ENCODE measurements around the gene ZNF446. TPM values are rescaled to one million over a fixed set of nuclear protein-coding genes. Genes with fewer than 3 reads are reported as not detected.

ZNF446 gene
- total and polyA plus RNA-seq, 9 of the 15 experiments (the other 6 are each of a cell fraction or from before 2014, with no cell fraction given) = 0.07 to 4.8 (median 1.2) TPM

- peak; percentile 98 for TF ChIP-seq XRCC5 (IDR thresholded peaks at IDR 0.05; ENCODE audit: low read depth, low read length)
- no peak for TF ChIP-seq SMARCE1 (IDR thresholded peaks at IDR 0.05)
- peak; percentile 94 for TF ChIP-seq POLR2G (IDR thresholded peaks at IDR 0.05; ENCODE audit: low read depth, low read length)
- TF ChIP-seq IFI16 (CRISPR knock-in tag; IDR thresholded peaks at IDR 0.05) = no peak
- peak; percentile 95 for TF ChIP-seq NR2C1 (IDR thresholded peaks at IDR 0.05)
- peak; percentile 97 for TF ChIP-seq NR2C1 (tag; IDR thresholded peaks at IDR 0.05)
- peak; percentile 59 for TF ChIP-seq EP300 (IDR thresholded peaks at IDR 0.05; ENCODE audit: low read length)
- no peak for TF ChIP-seq ZNF766 (CRISPR knock-in tag; conservative IDR thresholded peaks at IDR 0.05)
- TF ChIP-seq ZNF395 (CRISPR knock-in tag; IDR thresholded peaks at IDR 0.05) = no peak
- TF ChIP-seq HMBOX1 (IDR thresholded peaks at IDR 0.05) = no peak
- peak; percentile 91 for TF ChIP-seq NR2C2 (CRISPR knock-in tag; IDR thresholded peaks at IDR 0.05)
- TF ChIP-seq NR2C2 (tag; IDR thresholded peaks at IDR 0.05) = peak; percentile 98
- TF ChIP-seq SNRNP70 (optimal IDR thresholded peaks at IDR 0.05; ENCODE audit: low read depth, low read length) = no peak
- TF ChIP-seq NFXL1 (CRISPR knock-in tag; IDR thresholded peaks at IDR 0.05) = no peak
- no peak for TF ChIP-seq BRF1 (IDR thresholded peaks at IDR 0.05; ENCODE audit: borderline replicate concordance, extremely low read depth, insufficient read length)
- TF ChIP-seq FOXM1 (IDR thresholded peaks at IDR 0.05; ENCODE audit: low read depth) = no peak
- TF ChIP-seq FOXM1 (CRISPR knock-in tag; IDR thresholded peaks at IDR 0.05; ENCODE audit: low read depth) = no peak; the same call in 1 of the 2 replicates
- no peak for TF ChIP-seq KDM2B (CRISPR knock-in tag; IDR thresholded peaks at IDR 0.05)
- TF ChIP-seq IRF2 (CRISPR knock-in tag; IDR thresholded peaks at IDR 0.05) = no peak
- no peak for TF ChIP-seq ZNF140 (CRISPR knock-in tag; IDR thresholded peaks at IDR 0.05)
- TF ChIP-seq ZBTB11 (CRISPR knock-in tag; IDR thresholded peaks at IDR 0.05) = peak; percentile 97 to 100 (median 98)
- TF ChIP-seq NFIC (IDR thresholded peaks at IDR 0.05) = peak; percentile 86
- TF ChIP-seq ZNF717 (CRISPR knock-in tag; IDR thresholded peaks at IDR 0.05) = no peak
These were observed 23.1 kb downstream of the ZNF446 start (continued) for GRCh38 chr19:58499021-58499927.
